Stimulated activated CD8-positive, alpha-beta memory T cell treated with anti-CD3 and anti-CD28 coated beads, Interleukin-12 subunit alpha, Interleukin-12 subunit beta, amount 100 ng/mL, for 4 hours (primary cell): Measurements from ENCODE around the gene FAM78A.

Experiments used
- DNase-seq: peaks from one replicate; pipeline ENCODE4 v3.0.0-alpha.2; 2020; ENCODE audit warnings: low read depth

The FAM78A gene

DNA sequence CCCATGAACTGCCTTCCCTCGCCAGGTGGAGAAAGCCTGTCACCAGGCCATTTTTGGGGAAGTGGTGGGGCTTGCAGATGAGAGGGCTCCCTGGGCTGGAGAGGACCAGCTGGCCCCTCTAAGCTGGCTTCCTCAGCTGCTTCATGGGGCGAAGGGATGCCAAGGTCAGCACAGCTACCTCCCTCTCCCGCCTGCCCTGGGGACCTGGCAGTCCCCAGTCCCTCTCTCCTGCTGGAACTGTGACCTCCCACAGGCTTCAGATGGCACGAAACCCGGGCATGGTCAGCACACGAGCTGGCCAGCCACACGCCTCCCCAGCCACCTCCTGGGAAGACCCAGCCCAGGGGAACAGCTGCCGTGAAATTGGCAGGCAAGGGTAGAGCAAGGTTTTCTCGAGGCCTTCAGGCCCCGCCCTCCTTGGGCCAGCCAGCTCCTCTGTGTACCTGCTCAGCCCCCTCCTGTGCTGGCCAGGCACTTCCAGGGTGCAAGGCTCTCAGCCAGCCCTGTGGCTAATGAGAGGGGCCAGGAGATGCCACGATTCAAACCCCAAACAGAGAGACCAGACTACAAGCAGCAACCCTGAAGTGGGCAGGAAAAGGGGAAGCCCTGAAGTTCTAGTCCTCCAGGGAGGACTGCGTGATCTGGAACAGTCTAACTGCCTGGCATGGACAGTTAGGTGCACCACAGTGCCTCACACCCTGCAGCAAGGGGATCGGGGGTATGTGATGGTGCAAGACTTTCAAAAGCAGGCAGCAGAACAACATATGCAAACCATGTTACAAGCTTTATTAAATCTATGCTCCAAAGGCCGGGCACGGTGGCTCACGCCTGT lies 26.1 kb upstream of the FAM78A start:
- DNase-seq: no peak

DNA sequence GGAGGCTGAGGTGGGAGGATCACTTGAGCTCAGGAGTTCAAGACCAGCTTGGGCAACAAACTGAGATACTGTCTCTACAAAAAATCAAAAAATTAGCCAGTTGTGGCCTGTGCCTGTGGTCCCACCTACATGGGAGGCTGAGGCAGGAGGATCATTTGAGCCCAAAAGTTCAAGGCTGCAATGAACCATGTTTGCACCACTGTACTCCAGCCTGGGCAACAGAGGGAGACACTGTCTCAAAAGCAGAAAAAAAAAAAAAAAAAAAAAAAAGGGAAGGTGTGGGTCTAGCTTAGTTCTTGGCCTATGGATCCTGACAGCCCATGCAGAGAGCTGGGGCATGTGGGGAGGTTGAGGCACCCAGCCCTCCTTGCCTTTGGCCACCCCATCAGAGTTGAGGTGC lies 24.1 kb upstream of the FAM78A start:
- DNase-seq: no peak

DNA sequence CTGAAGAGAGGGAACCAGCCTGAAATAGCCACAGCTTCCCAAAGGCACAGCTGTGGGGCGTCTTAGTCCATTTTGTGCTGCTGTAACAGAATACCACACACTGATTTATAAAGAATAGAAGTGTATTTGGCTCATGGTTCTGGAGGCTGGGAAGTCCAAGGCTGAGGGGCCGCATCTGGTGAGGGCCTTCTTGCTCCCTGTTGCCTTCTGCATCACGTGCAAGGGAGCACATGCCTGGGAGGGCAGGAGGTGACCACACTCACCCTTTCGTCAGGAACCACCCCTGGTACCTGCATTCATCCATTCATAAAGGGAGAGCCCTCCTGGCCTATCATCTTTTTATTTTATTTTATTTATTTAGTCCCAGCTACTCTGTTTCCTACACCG lies 23.6 kb upstream of the FAM78A start:
- DNase-seq: no peak

DNA sequence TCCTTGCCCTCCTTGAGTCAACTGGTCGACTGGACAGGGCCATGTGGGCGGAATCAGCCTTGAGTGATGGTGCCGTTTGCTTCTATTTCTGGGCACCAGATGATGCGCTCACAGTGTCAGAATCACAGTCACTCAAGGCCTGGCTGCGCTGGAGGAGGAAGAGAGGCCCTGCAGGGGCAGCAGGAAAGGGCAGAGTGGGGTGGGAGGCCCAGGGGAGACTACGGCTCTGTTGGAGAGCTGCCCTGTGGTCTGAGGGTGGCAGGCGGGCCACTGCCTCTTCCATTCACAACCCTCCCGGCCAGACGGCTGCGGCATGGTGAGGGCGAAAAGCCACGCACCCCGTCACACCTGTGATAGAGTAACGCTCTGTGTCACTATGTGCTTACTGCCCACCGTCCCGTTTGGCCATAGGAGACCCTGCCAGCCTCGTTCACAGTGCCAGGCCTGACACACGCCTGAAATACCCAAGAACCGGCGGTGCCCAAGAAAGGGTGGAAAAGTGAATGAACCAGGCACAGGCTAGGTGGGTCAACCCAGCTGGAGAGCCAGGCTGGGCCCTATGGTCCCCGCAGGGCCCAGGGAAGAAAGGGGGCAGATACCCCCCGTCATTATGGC lies 23.1 kb upstream of the FAM78A start:
- DNase-seq: no peak

DNA sequence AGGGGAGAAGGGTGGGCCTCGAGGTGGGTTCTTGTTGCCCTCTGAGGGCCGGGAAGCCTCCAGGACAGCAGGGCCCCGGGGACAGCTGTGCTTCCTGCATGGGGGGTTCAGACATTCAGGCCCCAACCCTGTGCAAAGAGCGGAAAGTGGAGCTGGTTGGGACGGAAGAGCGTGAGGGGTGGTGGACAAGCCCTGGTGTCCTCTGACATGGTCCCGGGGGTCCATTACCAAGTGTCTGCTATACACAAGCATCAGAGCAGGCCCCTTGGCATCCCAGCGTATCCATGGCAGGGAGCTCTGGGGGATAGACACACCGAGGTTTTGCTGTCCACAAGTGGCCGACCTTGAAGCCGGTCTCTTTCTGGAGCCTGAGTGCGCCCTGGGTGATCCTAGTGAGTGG lies 22.5 kb upstream of the FAM78A start:
- no peak for DNase-seq

DNA sequence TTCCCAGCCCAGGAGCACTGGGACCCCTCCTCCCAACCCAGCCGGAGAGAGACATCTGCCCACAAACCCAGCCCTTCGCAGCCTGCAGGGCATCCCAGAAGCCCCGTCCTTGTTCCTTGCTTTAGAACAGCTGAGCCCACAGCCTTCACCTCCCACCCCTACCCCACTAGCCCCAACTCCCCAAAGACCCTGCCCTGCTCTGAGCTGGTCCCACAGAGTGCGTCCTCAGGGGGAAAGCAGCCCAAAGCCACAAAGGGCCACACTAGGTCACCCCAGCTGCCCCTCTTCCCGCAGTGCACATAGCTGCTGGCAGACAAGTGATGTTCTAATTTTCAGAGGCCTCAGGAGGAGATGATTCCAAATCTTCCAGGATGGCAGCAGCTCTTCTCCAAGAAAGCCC lies 22.0 kb upstream of the FAM78A start:
- no peak for DNase-seq

DNA sequence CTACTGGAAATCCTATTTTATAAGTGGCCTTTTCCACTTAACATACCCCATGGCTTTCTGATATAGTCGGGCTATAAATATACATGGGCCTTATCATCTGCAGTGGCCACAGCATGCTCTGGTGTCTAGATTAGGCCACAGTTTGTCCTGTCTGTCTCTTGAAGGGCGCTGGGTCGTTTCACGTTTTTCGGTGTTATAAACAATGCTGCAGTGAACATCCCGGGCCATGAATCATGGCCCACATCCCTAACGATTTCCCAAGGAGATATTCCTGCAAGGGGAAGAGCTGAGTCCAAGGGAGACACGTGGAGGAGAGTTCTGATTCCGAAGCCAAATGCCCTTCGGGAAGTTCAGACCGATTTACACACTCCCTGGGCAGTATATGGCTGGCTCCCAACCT lies 21.6 kb upstream of the FAM78A start:
- DNase-seq: no peak

DNA sequence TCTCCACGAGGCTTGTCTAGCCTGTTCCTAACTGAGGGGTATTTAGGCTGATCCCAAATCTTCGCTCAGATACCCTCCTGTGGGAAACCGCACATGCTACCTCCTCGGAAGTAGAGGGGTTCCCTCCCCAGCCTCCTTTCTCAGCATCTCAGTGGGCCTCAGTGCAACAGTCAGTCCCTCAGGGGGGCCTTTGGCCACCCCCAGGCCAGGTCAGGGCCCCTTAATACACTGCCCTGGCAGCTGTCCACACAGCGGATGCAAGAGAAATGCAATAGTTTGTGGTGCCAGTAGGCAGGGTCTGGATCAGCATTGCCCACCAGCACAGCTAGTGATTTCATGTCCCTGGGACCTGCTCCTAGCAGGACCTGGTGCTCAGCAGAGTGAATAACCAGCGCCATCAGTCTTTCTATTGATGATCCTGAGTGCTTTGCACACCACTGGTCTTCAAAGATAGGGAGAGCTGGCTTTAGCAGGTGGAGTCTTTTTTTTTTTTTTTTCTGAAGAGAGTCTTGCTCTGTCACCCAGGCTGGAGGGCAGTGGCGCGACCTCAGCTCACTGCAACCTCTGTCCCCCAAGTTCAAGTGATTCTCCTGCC lies 20.7 kb upstream of the FAM78A start:
- DNase-seq: no peak

DNA sequence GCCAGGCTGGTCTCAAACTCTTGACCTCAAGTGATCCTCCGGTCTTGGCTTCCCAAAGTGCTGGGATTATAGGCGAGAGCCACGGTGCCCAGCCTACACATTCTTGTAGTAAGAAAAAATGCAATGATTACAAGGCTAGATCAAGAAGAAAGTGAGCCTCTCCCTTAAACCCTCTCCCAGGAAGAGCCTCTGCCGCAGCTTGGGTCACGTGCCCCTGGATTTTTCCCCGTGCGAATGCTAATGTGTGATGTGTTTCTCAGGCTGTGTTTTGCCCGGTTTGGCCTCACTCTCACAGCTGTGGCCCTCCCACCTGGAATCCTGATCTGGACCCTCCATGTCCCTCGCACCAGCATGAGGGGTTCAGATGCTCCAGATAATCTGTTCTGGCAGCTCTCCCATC lies 20.1 kb upstream of the FAM78A start:
- DNase-seq: no peak

DNA sequence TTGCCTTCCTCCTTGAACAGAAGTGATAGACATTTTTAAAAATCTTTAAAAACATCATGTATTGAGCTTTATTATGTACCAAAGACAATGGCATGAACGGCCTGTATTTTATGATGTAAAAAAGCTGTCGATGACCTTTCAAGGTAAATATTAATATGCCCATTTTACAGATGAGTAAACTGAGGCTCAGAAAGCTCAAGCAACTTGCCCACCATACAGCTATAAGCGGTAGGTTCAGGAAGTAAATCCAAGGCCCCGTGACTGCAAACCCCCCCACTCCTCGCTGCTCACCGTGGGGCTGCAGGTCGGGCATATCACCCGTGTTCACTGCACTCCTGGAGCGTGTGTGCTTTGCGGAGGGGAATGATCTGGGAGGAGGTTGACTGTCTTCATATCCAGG lies 16.6 kb upstream of the FAM78A start:
- no peak for DNase-seq

DNA sequence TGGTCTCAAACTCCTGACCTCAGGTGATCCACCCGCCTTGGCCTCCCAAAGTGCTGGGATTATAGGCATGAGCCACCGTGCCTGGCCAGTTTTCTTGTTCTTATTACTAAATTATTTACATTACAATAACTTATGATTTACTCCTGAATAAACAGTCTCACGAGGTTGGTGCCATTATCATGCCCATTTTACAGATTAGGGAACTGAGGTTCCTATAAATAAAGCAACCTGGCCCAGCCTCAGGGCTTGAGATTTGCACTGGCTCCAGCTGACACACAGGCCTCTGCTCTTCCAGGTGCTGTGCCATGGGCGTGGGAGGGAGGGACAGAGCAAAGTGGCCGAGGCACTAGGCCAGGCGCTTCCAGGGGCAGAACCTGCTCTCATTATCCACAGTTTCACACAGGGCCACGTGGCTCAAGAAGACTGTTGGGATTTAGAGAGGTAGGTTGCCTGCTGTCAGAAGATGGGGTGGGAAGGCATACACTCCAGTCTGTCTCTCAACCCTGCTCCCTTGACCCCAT lies 15.5 kb upstream of the FAM78A start:
- no peak for DNase-seq

DNA sequence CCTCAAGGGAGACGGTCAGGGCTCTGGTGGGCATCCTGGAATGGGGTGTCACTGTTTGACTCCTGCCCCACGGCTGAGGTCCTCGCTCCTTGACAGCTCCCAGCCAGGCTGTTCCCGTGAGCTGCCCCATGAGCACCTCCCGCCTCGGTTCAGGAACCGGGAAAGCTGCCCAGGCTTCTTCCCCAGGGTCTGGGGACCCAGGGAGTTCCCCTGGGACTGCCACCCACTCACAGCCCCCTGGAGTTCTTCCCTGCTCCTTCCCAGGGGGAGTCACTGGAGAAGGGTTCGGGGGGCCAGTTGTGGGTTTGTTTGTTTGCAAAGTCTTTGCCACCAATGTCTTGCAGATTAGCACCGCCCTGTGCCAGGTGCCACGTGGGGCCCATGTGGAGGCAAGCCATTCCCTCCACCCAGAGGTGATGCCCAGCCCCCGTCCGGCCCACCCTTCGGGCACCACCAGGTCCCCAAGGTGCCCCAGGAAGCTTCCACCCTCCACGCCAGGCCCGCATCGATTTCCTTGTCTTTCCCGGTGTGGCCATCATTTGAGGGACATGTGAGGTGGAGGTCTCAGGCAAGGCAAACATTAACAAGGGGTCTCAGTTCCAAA lies 14.6 kb upstream of the FAM78A start:
- DNase-seq: no peak

DNA sequence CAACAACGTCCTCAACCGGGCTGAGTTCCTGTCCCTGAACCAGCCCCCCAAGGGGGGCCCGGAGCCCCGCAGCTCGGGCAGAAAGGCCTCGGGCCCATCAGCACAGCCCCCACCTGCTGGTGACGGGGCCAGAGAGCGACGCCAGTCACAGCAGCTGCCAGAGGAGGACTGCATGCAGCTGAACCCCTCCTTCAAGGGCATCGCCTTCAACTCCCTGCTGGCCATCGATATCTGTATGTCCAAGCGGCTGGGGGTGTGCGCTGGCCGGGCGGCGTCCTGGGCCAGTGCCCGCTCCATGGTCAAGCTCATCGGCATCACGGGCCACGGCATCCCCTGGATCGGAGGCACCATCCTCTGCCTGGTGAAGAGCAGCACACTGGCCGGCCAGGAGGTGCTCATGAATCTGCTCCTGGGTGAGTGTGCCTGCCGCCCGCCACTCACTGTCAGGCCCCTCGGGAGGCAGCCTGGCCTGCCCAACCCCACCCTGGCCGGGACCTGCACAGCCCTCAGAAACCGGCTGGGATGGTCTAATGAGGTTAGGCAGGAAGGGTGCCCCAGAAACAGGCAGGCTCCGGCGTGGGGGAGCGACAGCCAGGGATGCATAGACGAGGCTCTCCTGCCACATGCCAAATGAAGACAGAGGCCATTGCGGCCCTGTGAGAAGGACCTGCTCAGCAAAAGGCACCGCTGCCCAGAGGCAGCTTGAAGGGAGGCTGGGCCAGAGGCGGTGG lies 13.9 kb upstream of the FAM78A start:
- no peak for DNase-seq

DNA sequence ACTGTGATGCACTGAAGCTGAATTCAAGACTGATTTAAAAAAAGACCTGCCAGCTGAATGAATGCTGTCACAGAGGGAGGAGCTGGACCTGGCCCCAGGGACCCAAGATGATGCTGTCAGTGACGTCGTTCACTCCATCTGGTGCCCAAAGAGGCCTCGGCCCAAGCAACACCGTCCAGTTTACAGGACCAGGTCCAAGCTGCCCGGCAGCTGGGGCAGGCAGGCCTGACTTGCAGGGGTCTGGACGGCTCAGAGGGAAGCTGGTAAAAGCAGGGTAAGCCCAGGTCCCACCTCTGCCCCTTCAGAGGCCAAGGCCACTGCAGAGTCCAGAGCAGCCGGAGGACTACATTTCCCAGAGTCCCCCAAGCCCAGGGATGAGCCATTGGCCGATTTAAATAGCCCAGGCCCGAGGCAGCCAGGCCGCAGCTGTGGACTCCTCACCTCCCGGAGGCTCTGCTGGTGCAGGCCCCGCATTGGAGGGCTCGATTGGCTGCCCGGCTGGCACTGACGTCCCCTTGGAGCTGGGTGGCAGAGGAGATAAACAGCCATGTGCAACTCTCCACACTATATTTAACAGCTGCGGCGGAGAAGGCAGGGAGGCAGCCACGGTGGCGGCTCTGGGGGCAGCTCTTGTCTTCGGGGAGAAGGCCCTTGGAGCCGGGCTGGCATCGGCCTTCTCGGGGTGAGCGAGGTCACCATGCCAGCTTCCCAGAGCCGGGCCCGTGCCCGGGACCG lies 13.2 kb upstream of the FAM78A start, which contains the start of gene PLPP7:
PLPP7 (plus strand) TSS at position 423 of the 735 bp plus-strand sequence; CDS start at position 698, 275 bp downstream.
- DNase-seq: no peak

DNA sequence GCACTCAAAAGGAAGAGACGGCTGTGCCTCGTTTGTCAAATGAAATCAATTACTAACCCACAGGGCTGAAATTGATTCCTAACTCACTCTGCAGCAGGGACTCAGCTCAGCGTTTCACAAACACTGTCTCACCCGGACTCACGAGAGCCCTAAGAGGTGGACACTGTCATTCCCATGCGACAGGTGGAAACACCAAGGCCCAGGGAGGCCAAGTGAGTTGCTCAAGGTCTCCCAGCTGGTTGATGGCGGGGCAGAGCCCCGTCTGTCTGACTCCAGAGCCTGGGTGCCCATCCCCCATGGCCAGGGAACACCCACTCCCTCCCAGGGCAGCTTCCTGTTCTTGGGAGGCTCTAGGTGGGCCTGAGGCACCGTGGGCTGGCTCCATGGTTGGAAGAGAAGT lies 11.9 kb upstream of the FAM78A start:
- no peak for DNase-seq

DNA sequence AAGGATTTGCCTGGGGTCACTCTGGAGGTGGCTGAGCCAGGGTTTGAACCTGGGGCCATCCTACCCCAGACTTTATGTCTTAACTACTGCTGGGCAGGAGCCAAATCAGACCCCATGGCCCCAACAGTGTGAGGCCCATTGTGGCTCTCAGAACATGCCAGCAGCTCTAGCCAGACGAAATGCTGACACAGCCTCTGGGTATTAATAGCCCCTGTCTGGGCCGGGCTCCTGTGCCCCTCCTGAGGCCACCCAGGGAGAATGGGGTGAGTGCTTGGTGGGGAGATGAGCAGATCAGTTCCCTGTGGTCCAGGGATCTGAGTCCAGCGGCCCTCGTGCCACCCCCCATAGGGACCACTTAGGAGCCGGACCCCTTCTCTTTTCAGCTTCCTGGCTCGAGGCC lies 11.0 kb upstream of the FAM78A start:
- DNase-seq: no peak

DNA sequence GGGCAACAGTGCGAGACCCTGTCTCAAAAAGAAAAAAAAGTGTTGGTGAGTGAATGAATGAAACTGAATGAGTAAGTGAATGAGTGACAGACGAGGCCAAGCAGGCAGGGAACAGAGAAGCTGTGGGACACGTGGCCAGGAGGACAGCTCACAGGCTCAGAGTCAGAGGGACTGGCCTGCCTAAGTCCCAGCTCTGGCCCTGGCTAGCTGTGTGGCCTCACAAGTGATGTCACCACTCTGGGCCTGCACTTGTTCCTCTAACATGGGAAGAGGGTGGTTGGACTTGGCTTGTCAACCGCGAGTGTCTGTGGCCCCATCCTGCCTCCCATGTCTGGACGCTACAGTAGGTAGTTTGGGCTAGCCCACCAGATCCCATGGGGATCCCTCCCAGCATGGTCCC lies 8.5 kb upstream of the FAM78A start:
- DNase-seq: no peak

DNA sequence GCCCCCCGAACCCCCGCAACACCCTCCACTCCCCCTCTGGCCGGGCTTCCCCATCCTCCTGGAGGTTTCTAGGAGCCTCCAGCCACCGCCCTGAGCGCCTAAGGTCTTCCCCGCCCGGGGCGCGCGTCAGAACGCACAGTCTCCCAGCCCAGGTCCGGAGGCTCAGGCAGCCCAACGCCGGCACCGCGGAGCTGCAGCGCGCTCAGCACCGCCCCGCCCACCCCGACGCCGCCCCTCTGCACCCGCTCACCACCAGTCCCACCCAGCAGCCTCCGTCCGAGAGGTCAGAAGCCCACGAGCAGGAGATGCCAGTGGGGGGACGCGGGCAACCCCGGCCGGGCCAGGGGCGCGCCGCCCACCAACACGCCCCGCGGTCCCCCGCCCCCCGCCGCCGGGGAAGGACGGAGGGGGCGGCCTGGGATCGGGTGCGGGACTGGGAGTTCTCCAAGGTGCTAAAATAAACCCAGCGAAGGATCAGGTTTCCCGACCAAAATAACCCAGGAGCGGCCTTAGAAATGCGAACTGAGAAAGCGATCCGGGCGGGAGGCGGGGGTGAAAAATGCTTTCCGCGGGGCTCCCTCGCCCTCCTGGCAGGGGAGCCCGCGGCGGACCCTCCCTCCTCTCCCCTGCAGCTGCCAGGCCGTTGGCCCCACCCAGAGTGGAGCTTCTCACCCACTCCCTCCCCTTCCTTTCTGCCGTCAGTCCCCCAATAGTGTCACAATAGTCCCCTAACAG lies 6.5 kb upstream of the FAM78A start:
- no peak for DNase-seq

DNA sequence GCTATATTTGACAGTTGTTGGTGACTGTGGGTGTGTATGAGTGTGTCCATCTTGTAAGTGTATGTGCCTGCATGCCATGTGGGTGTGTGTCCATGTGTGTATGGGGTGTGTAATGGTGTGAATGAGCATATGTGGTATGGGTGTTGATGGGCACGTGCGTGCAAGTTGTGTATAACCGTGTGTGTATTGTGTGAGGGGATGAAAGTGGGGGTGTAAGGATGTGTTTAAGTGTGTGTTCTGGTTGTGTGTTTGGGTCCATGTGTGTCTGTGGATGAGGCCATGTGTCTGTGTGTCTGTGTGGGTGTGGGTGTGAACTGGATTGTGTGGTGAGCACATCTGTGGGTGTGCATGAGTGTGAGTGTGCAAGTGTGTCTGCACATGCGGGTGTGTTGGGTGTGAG lies 5.9 kb upstream of the FAM78A start:
- DNase-seq: no peak

DNA sequence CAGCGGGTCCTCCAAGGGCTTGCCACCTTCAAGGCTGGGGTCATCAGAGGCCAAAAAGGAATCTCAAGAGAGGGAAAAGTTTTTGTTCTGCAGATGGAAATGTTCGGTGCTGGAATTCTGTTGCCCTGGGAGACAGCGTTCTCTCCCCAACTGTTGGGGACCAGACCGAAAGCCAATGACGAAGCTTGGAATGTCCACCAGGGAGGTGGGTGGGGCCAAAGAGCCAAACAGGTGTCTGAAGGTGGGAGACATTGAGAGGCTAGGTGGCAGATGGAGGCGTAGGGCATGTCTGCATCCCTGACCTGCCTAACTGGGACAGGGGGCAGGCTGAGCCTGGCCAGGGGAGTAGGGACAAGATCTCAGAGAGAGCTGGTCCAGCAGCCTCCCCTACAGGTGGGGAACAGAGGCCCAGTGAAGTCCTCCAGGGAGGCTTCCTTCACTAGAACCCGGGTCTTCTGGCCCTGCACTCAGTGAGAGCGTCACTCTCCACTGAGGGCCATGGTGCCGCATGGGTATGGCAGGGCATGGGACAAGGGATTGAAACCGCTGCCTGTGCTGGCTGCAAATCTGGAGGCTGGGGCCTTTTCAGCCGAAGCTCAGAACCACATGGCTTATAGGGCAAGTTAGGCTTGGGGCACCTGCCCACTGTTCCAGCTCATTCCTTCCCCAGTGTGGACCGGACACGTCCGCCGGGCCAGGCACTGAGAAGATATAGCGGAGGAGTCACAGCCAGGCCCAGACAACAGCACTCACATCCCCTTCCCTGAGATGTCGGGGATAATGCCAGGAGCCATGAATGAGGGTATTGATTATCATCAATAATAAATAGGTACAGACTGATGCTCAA lies 5.0 kb upstream of the FAM78A start:
- DNase-seq: no peak
